Neural cell (in vitro differentiated cells): ENCODE measurements around the gene TNS4. TPM values are rescaled to one million over a fixed set of nuclear protein-coding genes. Genes with fewer than 3 reads are reported as not detected.

Experiments
- H2AFZ ChIP-seq: fragments of 200-600, 300-800 bp; sonication (generic), shearing (Covaris generic); 2 replicates; pipeline ENCODE4 v1.6.0; 2014; ENCODE audit warnings: low read depth, mild to moderate bottlenecking, antibody characterized with exemption, low read length, moderate library complexity
- H3F3A ChIP-seq: fragments of 200-600 bp; shearing (Covaris generic); 2 replicates; pipeline ENCODE4 v1.6.1; 2016; ENCODE audit warnings: mild to moderate bottlenecking, moderate library complexity, mixed read lengths, antibody characterized with exemption, low read length; ENCODE audit not compliant: insufficient read depth, poor library complexity, severe bottlenecking
- H3K27ac ChIP-seq: fragments of 200-600, 300-800 bp; sonication (generic), shearing (Covaris generic); 2 replicates; pipeline ENCODE4 v1.5.1; 2014; ENCODE audit warnings: mild to moderate bottlenecking, low read length, moderate library complexity
- H3K27me3 ChIP-seq: fragments of 300-800, 200-600 bp; sonication (generic), shearing (Covaris generic); 2 replicates; pipeline ENCODE4 v1.6.0; 2014; ENCODE audit warnings: mild to moderate bottlenecking, low read depth, low read length, moderate library complexity; ENCODE audit not compliant: insufficient read depth
- H3K36me3 ChIP-seq: fragments of 300-800, 200-600 bp; sonication (generic), shearing (Covaris generic); 2 replicates; pipeline ENCODE4 v1.5.1; 2014; ENCODE audit warnings: mild to moderate bottlenecking, antibody characterized with exemption, low read length, moderate library complexity; ENCODE audit not compliant: insufficient read depth
- H3K4me2 ChIP-seq: fragments of 300-800, 200-600 bp; sonication (generic), shearing (Covaris generic); 2 replicates; pipeline ENCODE4 v1.6.0; 2014; ENCODE audit warnings: mild to moderate bottlenecking, low read length
- H3K4me3 ChIP-seq: fragments of 300-800, 200-600 bp; sonication (generic), shearing (Covaris generic); 2 replicates; pipeline ENCODE4 v1.5.1; 2014; ENCODE audit warnings: mild to moderate bottlenecking, low read length, moderate library complexity
- H3K79me2 ChIP-seq: fragments of 200-600 bp; shearing (Covaris generic); replicated peaks from 2 replicates; pipeline ENCODE4 v1.6.0; 2014; ENCODE audit warnings: mild to moderate bottlenecking, low read length, moderate library complexity; ENCODE audit not compliant: insufficient read depth
- H3K9ac ChIP-seq: fragments of 300-800, 200-600 bp; sonication (generic), shearing (Covaris generic); 2 replicates; pipeline ENCODE4 v1.6.1; 2016; ENCODE audit warnings: mild to moderate bottlenecking, low read length, mixed read lengths
- H3K9me2 ChIP-seq: fragments of 200-600 bp; shearing (Covaris generic); 2 replicates; pipeline ENCODE4 v1.6.1; 2016; ENCODE audit warnings: mild to moderate bottlenecking, low read length, mixed read lengths; ENCODE audit not compliant: insufficient read depth
- H3K9me3 ChIP-seq: fragments of 200-600, 300-800 bp; sonication (generic), shearing (Covaris generic); 2 replicates; pipeline ENCODE4 v1.6.1; 2016; ENCODE audit warnings: mild to moderate bottlenecking, mixed run types, low read length, moderate library complexity, mixed read lengths
- H4K20me1 ChIP-seq: fragments of 200-600 bp; shearing (Covaris generic); 2 replicates; pipeline ENCODE4 v1.6.1; 2016; ENCODE audit warnings: mild to moderate bottlenecking, mixed run types; ENCODE audit not compliant: insufficient read depth
- EP300 ChIP-seq: fragments of 450-650 bp; conservative IDR thresholded peaks from 2 replicates; pipeline ENCODE4 v1.6.1; 2014; ENCODE audit warnings: antibody characterized with exemption, mild to moderate bottlenecking, moderate library complexity; ENCODE audit not compliant: poor library complexity, severe bottlenecking
- EZH2 ChIP-seq: fragments of 200-600, 300-800 bp; shearing (Covaris generic), sonication (generic); IDR thresholded peaks from 2 replicates; pipeline ENCODE4 v1.6.1; 2014; ENCODE audit warnings: antibody characterized with exemption, low read length, borderline replicate concordance, mild to moderate bottlenecking; ENCODE audit not compliant: insufficient read depth, poor library complexity, severe bottlenecking
- MXI1 ChIP-seq: fragments of 450-650 bp; conservative IDR thresholded peaks from 2 replicates; pipeline ENCODE4 v1.6.1; 2014; ENCODE audit warnings: antibody characterized with exemption, mild to moderate bottlenecking; ENCODE audit not compliant: poor library complexity, severe bottlenecking
- POLR2AphosphoS5 ChIP-seq: IDR thresholded peaks from 2 replicates; pipeline ENCODE4 v1.6.1; 2012
- RAD21 ChIP-seq: fragments of 450-650 bp; conservative IDR thresholded peaks from 2 replicates; pipeline ENCODE4 v1.6.1; 2014; ENCODE audit warnings: antibody characterized with exemption, mild to moderate bottlenecking, moderate library complexity
- REST ChIP-seq: IDR thresholded peaks from 2 replicates; pipeline ENCODE4 v1.6.1; 2012; ENCODE audit warnings: borderline replicate concordance
- SMC3 ChIP-seq: fragments of 450-650 bp; conservative IDR thresholded peaks from 2 replicates; pipeline ENCODE4 v1.6.1; 2014; ENCODE audit warnings: antibody characterized with exemption, mild to moderate bottlenecking, moderate library complexity; ENCODE audit not compliant: poor library complexity
- TAF1 ChIP-seq: IDR thresholded peaks from 2 replicates; pipeline ENCODE4 v1.6.1; 2012; ENCODE audit warnings: low read depth
- polyA plus RNA-seq: library from polyadenylated mRNA; depleted of rRNA; stranded (reverse); fragments of >200 nt; gene quantifications from 2 replicates; pipeline ENCODE4 v1.2.3, GENCODE V29; 2014
- TF ChIP-seq, protein P1 (sequence below): fragments of 450-650 bp; IDR thresholded peaks from 2 replicates; pipeline ENCODE4 v1.5.1; 2014; ENCODE audit warnings: antibody characterized with exemption, mild to moderate bottlenecking, moderate library complexity; ENCODE audit not compliant: poor library complexity, severe bottlenecking

TNS4 gene
- polyA plus RNA-seq, 1 donor from 2014 or later = not detected

DNA sequence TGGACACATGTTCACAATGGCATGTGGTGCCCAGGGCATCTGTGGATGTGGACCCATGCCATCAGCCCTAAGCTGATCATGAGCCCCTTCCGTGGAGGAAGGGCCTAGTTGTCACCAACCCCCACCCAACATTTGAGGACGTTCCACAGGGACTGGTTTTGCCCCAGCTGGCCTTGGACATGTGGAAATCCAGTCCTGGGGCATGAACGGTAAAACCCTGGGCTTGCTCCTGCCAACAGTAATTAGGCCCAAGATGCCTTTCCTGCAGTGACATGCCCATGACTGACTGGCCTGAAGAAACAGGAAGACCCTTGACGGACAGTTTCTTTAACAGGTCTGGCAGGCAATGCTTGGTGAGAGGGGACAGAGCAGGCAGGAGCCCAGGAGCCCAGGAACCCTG is 7.7 kb downstream of the TNS4 start:
- no peaks in the 10 kb centered on the region for H3F3A ChIP-seq
- no peaks in the 10 kb centered on the region for H3K79me2 ChIP-seq
- no peak overlapping the region for H3K4me3 ChIP-seq
- H2AFZ ChIP-seq = no peak overlapping the region
- no peak overlapping the region for H3K9ac ChIP-seq
- no peaks in the 10 kb centered on the region for H3K27me3 ChIP-seq
- no peak overlapping the region for H3K27ac ChIP-seq
- no peaks in the 10 kb centered on the region for H3K36me3 ChIP-seq
- no peaks in the 10 kb centered on the region for H3K9me3 ChIP-seq
- no peak overlapping the region for H3K4me2 ChIP-seq
- no peaks in the 10 kb centered on the region for H4K20me1 ChIP-seq
- no peaks in the 10 kb centered on the region for H3K9me2 ChIP-seq
- no peak for TF ChIP-seq MXI1
- TF ChIP-seq, protein P1, sequence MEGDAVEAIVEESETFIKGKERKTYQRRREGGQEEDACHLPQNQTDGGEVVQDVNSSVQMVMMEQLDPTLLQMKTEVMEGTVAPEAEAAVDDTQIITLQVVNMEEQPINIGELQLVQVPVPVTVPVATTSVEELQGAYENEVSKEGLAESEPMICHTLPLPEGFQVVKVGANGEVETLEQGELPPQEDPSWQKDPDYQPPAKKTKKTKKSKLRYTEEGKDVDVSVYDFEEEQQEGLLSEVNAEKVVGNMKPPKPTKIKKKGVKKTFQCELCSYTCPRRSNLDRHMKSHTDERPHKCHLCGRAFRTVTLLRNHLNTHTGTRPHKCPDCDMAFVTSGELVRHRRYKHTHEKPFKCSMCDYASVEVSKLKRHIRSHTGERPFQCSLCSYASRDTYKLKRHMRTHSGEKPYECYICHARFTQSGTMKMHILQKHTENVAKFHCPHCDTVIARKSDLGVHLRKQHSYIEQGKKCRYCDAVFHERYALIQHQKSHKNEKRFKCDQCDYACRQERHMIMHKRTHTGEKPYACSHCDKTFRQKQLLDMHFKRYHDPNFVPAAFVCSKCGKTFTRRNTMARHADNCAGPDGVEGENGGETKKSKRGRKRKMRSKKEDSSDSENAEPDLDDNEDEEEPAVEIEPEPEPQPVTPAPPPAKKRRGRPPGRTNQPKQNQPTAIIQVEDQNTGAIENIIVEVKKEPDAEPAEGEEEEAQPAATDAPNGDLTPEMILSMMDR = no peak
- TF ChIP-seq REST = no peak
- TF ChIP-seq EP300 = no peak
- TF ChIP-seq SMC3 = no peak
- no peak for TF ChIP-seq RAD21
- no peak for TF ChIP-seq POLR2AphosphoS5
- TF ChIP-seq TAF1 = no peak
- no peak for TF ChIP-seq EZH2

DNA sequence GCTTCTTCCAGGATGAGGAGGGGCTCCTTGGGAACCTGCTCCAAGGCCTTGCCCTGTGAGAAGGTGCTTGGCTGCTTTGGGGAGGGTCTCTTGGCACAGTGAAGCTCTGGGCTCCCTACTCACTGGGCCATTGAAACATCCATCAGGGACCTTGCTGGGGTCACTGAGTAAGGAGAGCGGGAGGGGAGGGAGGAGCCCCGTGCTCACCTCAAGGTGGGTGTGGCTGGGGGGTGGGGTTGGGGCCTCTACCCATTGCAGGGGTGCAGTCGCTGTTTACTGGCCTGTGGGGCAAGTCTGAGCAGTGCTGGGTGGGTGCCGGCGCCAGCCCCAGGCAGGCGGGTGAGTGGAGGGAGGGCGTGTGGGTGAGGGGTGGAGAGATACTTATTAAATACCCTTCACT is 9.9 kb downstream of the TNS4 start:
- no peak overlapping the region for H3K9ac ChIP-seq
- H3K9me3 ChIP-seq = no peaks in the 10 kb centered on the region
- no peaks in the 10 kb centered on the region for H3K9me2 ChIP-seq
- H3K27me3 ChIP-seq = no peaks in the 10 kb centered on the region
- H3K4me3 ChIP-seq = no peak overlapping the region
- H3F3A ChIP-seq = no peaks in the 10 kb centered on the region
- TF ChIP-seq RAD21 (no peak), EP300 (no peak), MXI1 (no peak), TAF1 (no peak), POLR2AphosphoS5 (no peak), SMC3 (no peak), EZH2 (no peak), REST (no peak)
- TF ChIP-seq, protein P1 = no peak
- no peaks in the 10 kb centered on the region for H3K79me2 ChIP-seq
- H3K36me3 ChIP-seq = no peaks in the 10 kb centered on the region
- H4K20me1 ChIP-seq = no peaks in the 10 kb centered on the region
- no peak overlapping the region for H3K4me2 ChIP-seq
- no peak overlapping the region for H2AFZ ChIP-seq
- no peak overlapping the region for H3K27ac ChIP-seq
